Hepatocyte (in vitro differentiated cells): Measurements from ENCODE around the gene LEFTY2. TPM values are rescaled to one million over a fixed set of nuclear protein-coding genes. Genes with fewer than 3 reads are reported as not detected.

ENCODE experiments used
- DNase-seq: peaks from one replicate; pipeline ENCODE4 v3.0.0-alpha.2; 2016; ENCODE audit warnings: low spot score
- H2AFZ ChIP-seq: fragments of 200-600 bp; sonication (generic); 2 replicates; pipeline ENCODE4 v1.6.0; 2016; ENCODE audit warnings: antibody characterized with exemption, mild to moderate bottlenecking
- H3K27ac ChIP-seq: fragments of 200-600 bp; sonication (generic); 2 replicates; pipeline ENCODE4 v1.5.1; 2016; ENCODE audit warnings: mild to moderate bottlenecking
- H3K27me3 ChIP-seq: fragments of 200-600 bp; sonication (generic); 2 replicates; pipeline ENCODE4 v1.6.1; 2016
- H3K36me3 ChIP-seq: fragments of 200-600 bp; sonication (generic); replicated peaks from 2 replicates; pipeline ENCODE4 v1.5.1; 2016; ENCODE audit warnings: low read depth; ENCODE audit not compliant: insufficient read depth
- H3K4me1 ChIP-seq: fragments of 200-600 bp; sonication (generic); 2 replicates; pipeline ENCODE4 v1.5.1; 2016; ENCODE audit warnings: mild to moderate bottlenecking, moderate library complexity; ENCODE audit not compliant: insufficient read depth
- H3K4me2 ChIP-seq: fragments of 200-600 bp; sonication (generic); 2 replicates; pipeline ENCODE4 v1.6.0; 2016
- H3K4me3 ChIP-seq: fragments of 200-600 bp; sonication (generic); 2 replicates; pipeline ENCODE4 v1.5.1; 2016; ENCODE audit warnings: mild to moderate bottlenecking
- H3K79me2 ChIP-seq: fragments of 200-600 bp; sonication (generic); 2 replicates; pipeline ENCODE4 v1.6.0; 2017; ENCODE audit warnings: mild to moderate bottlenecking
- H3K9me2 ChIP-seq: fragments of 200-600 bp; sonication (generic); replicated peaks from 2 replicates; pipeline ENCODE4 v1.6.0; 2017; ENCODE audit warnings: mild to moderate bottlenecking; ENCODE audit not compliant: insufficient read depth
- H3K9me3 ChIP-seq: fragments of 200-600 bp; sonication (generic); 2 replicates; pipeline ENCODE4 v1.5.1; 2016; ENCODE audit warnings: low read depth, mild to moderate bottlenecking
- H4K20me1 ChIP-seq: fragments of 200-600 bp; sonication (generic); 2 replicates; pipeline ENCODE4 v1.6.0; 2016; ENCODE audit warnings: mild to moderate bottlenecking; ENCODE audit not compliant: insufficient read depth, poor library complexity, severe bottlenecking
- CTCF ChIP-seq: fragments of 200-600 bp; sonication (generic); IDR thresholded peaks from 2 replicates; pipeline ENCODE4 v1.5.1; 2016; ENCODE audit warnings: antibody characterized with exemption, mild to moderate bottlenecking; ENCODE audit not compliant: poor library complexity
- EZH2 ChIP-seq: fragments of 200-600 bp; sonication (generic); IDR thresholded peaks from 2 replicates; pipeline ENCODE4 v1.6.1; 2016; ENCODE audit warnings: antibody characterized with exemption, mild to moderate bottlenecking, borderline replicate concordance
- EZH2phosphoT487 ChIP-seq: fragments of 200-600 bp; sonication (generic); IDR thresholded peaks from one replicate; pipeline ENCODE4 v1.6.1; 2018; ENCODE audit warnings: antibody characterized with exemption, mild to moderate bottlenecking, low read depth, moderate library complexity; ENCODE audit not compliant: unreplicated experiment, severe bottlenecking
- WGBS: methylation state at CpG from one replicate; pipeline ENCODE4 v1.1.6; 2016; ENCODE audit warnings: low lambda C conversion rate; ENCODE audit errors: missing lambda C conversion rate; 5-methylcytosine and 5-hydroxymethylcytosine counted together
- polyA plus RNA-seq: library from polyadenylated mRNA; unstranded; fragments of >200 nt; fragmentation: Nextera tagmentation; extraction: Ambion mirVana; gene quantifications from 2 replicates; pipeline ENCODE4 v1.2.1, GENCODE V29; 2016
- total RNA-seq: library from RNA; depleted of rRNA; stranded (reverse); fragments of >200 nt; gene quantifications from 2 replicates; pipeline ENCODE4 v1.2.3, GENCODE V29; 2014

LEFTY2 gene
- total RNA-seq (0.16 and 0.60 TPM in 2 replicates), polyA plus RNA-seq (0.55 and 1.1 TPM in 2 replicates)

- Histone ChIP-seq H3K36me3 (no peaks in the 10 kb centered on the region), H3K79me2 (no peaks in the 10 kb centered on the region), H3K9me3 (no peaks in the 10 kb centered on the region), H3K4me1 (peaks cover 5% of the 10 kb centered on the region), H3K4me2 (no peak within 1 kb of the TSS), H3K27ac (no peak within 1 kb of the TSS), H4K20me1 (no peaks in the 10 kb centered on the region), H2AFZ (no peak within 1 kb of the TSS), H3K27me3 (no peaks in the 10 kb centered on the region), H3K9me2 (no peaks in the 10 kb centered on the region), H3K4me3 (no peak within 1 kb of the TSS)
- DNase-seq, result no peak
- no peak for TF ChIP-seq EZH2phosphoT487
- no peak for TF ChIP-seq CTCF
- no peak for TF ChIP-seq EZH2
- WGBS, result 77% methylated on average over 6 of the region's 6 CpGs
These were observed at the start of gene LEFTY2 for GRCh38 chr1:225941187-225941941. LEFTY2 (minus strand) TSS chr1:225941220; CDS start chr1:225941140, 80 bp downstream.

GRCh38 chr1:225987491-225988316 lies 46.7 kb upstream of the LEFTY2 start:
- H4K20me1 ChIP-seq, result no peaks in the 10 kb centered on the region
- peaks cover 9% of the 10 kb centered on the region for H3K36me3 ChIP-seq
- no peaks in the 10 kb centered on the region for H3K4me1 ChIP-seq
- H3K9me3 ChIP-seq, result no peaks in the 10 kb centered on the region
- WGBS, result 91% methylated on average over 7 of the region's 7 CpGs
- no peak for TF ChIP-seq EZH2phosphoT487
- TF ChIP-seq CTCF, result peak; percentile 72
- H3K4me3 ChIP-seq, result no peak overlapping the region
- peak; percentile 57 for DNase-seq
- no peaks in the 10 kb centered on the region for H3K9me2 ChIP-seq
- peaks cover 13% of the 10 kb centered on the region for H3K79me2 ChIP-seq
- no peak overlapping the region for H2AFZ ChIP-seq
- no peaks in the 10 kb centered on the region for H3K27me3 ChIP-seq
- no peak overlapping the region for H3K4me2 ChIP-seq
- no peak overlapping the region for H3K27ac ChIP-seq

- no peak overlapping the region for H3K4me2 ChIP-seq
- peaks cover 9% of the 10 kb centered on the region for H3K36me3 ChIP-seq
- no peak overlapping the region for H3K27ac ChIP-seq
- no peak overlapping the region for H2AFZ ChIP-seq
- H3K9me2 ChIP-seq, result no peaks in the 10 kb centered on the region
- peaks cover 9% of the 10 kb centered on the region for H3K79me2 ChIP-seq
- no peaks in the 10 kb centered on the region for H3K4me1 ChIP-seq
- no peak overlapping the region for H3K4me3 ChIP-seq
- no peak for DNase-seq
- H4K20me1 ChIP-seq, result no peaks in the 10 kb centered on the region
- 100% methylated on average over 3 of the region's 3 CpGs for WGBS
- peaks cover 7% of the 10 kb centered on the region for H3K9me3 ChIP-seq
- TF ChIP-seq EZH2 (no peak), CTCF (no peak), EZH2phosphoT487 (no peak)
- H3K27me3 ChIP-seq, result no peaks in the 10 kb centered on the region
These were observed 40.7 kb upstream of the LEFTY2 start for GRCh38 chr1:225981714-225982113.
